MCF 10A (cell line): ENCODE results near the gene REPIN1. TPM values are rescaled to one million over a fixed set of nuclear protein-coding genes. Genes with fewer than 3 reads are reported as not detected.

Experiments used
- BruUV-seq: library from RNA; stranded (reverse); fragments of 400-500 nt; replicated peaks from 2 replicates; lab custom pipeline; 2021; lab: Mats Ljungman, UMichigan
- CTCF ChIA-PET: fragments of 300-600 bp; sonication (Branson Sonifier 250); formaldehyde crosslinking; extraction: SDS; loops from one replicate; lab custom pipeline; 2021; ENCODE audit warnings: antibody characterized with exemption, inconsistent platforms; lab: Yijun Ruan, JAX
- POLR2A ChIA-PET: fragments of 300-600, 350-650 bp; sonication (Branson Sonifier 250); formaldehyde crosslinking; extraction: SDS; loops from one replicate; lab custom pipeline; 2020; ENCODE audit warnings: antibody characterized with exemption, inconsistent platforms; lab: Yijun Ruan, JAX
- DNase-seq: peaks from one replicate; pipeline ENCODE4 v3.0.0-alpha.2; 2018; ENCODE audit not compliant: unreplicated experiment
- H3K27ac Mint-ChIP-seq: one replicate; pipeline ENCODE4 v1.8.0; 2022; ENCODE audit warnings: mild to moderate bottlenecking, low read depth, mixed read lengths; ENCODE audit not compliant: unreplicated experiment
- H3K27me3 Mint-ChIP-seq: one replicate; pipeline ENCODE4 v1.8.0; 2022; ENCODE audit warnings: mixed read lengths; ENCODE audit not compliant: insufficient read depth, unreplicated experiment
- H3K36me3 Mint-ChIP-seq: one replicate; pipeline ENCODE4 v1.8.0; 2022; ENCODE audit warnings: mild to moderate bottlenecking, moderate library complexity, mixed read lengths; ENCODE audit not compliant: insufficient read depth, unreplicated experiment
- H3K4me1 Mint-ChIP-seq: one replicate; pipeline ENCODE4 v1.8.0; 2022; ENCODE audit warnings: mixed read lengths; ENCODE audit not compliant: insufficient read depth, unreplicated experiment
- H3K4me3 Mint-ChIP-seq: one replicate; pipeline ENCODE4 v1.8.0; 2022; ENCODE audit warnings: mild to moderate bottlenecking, moderate library complexity, mixed read lengths; ENCODE audit not compliant: unreplicated experiment
- H3K9me3 Mint-ChIP-seq: one replicate; pipeline ENCODE4 v1.8.0; 2022; ENCODE audit warnings: mixed read lengths; ENCODE audit not compliant: unreplicated experiment
- CTCF ChIP-seq: fragments of 200-600 bp; IDR thresholded peaks from one replicate; pipeline ENCODE4 v1.8.0; 2022; ENCODE audit warnings: antibody characterized with exemption, mild to moderate bottlenecking; ENCODE audit not compliant: unreplicated experiment
- intact Hi-C: fragments of 100-400 bp; cut with micrococcal nuclease; formaldehyde crosslinking; loops from 2 replicates; pipeline ENCODE4 v1.14.1; 2022
- total RNA-seq: library from RNA; stranded (reverse); gene quantifications from 2 replicates; pipeline ENCODE4 v1.2.3, GENCODE V29; 2022

The REPIN1 gene
- total RNA-seq, 1 experiment from 2014 or later, result 80.8 TPM

- no peaks in the 10 kb centered on the region for H3K36me3 Mint-ChIP-seq
- H3K4me3 Mint-ChIP-seq, result no peak overlapping the region
- no peaks in the 10 kb centered on the region for H3K9me3 Mint-ChIP-seq
- H3K27me3 Mint-ChIP-seq, result no peaks in the 10 kb centered on the region
- ChIA-PET CTCF (interaction anchor here (0.6 to 0.8 kb wide), 2 partner anchors 37 to 1056 kb away, joined by 3 read pairs; no protein-coding TSS in a partner anchor), POLR2A (interaction anchor here (0.6 to 1.8 kb wide), 3 partner anchors 11 to 23 kb away, joined by 3 to 28 read pairs (median 5); partner anchors contain the start of gene REPIN1)
- no peak overlapping the region for H3K27ac Mint-ChIP-seq
- peaks cover 24% of the 10 kb centered on the region for H3K4me1 Mint-ChIP-seq
- DNase-seq, result no peak
- no peak for TF ChIP-seq CTCF
- intact Hi-C loops, result no loop called here
- BruUV-seq, result no TSS peak
Measured at GRCh38 chr7:150381096-150381495, 12.5 kb downstream of the REPIN1 start.

- BruUV-seq, result no TSS peak
- intact Hi-C loops, result no loop called here
- no peak for DNase-seq
- Mint-ChIP-seq H3K27ac (no peak overlapping the region), H3K27me3 (no peaks in the 10 kb centered on the region), H3K4me1 (peaks cover 21% of the 10 kb centered on the region), H3K36me3 (no peaks in the 10 kb centered on the region), H3K9me3 (no peaks in the 10 kb centered on the region), H3K4me3 (no peak overlapping the region)
- CTCF ChIA-PET, result no interaction called here
- POLR2A ChIA-PET, result no interaction called here
- TF ChIP-seq CTCF, result no peak
Measured at GRCh38 chr7:150381785-150382122, 13.1 kb downstream of the REPIN1 start.

GRCh38 chr7:150382123-150382843 is 13.7 kb downstream of the REPIN1 start:
- Mint-ChIP-seq H3K36me3 (no peaks in the 10 kb centered on the region), H3K4me1 (peaks cover 21% of the 10 kb centered on the region), H3K9me3 (no peaks in the 10 kb centered on the region), H3K27me3 (no peaks in the 10 kb centered on the region), H3K27ac (no peak overlapping the region), H3K4me3 (no peak overlapping the region)
- ChIA-PET POLR2A (no interaction called here), CTCF (no interaction called here)
- no peak for DNase-seq
- TF ChIP-seq CTCF, result no peak
- intact Hi-C loops, result no loop called here
- no TSS peak for BruUV-seq

- CTCF ChIA-PET, result no interaction called here
- H3K27ac Mint-ChIP-seq, result no peak overlapping the region
- intact Hi-C loops, result no loop called here
Measured at GRCh38 chr7:150382844-150383225, 14.2 kb downstream of the REPIN1 start.

More at GRCh38 chr7:150382844-150383225, 14.2 kb downstream of the REPIN1 start:
- Mint-ChIP-seq H3K9me3 (no peaks in the 10 kb centered on the region), H3K4me3 (no peak overlapping the region), H3K27me3 (no peaks in the 10 kb centered on the region), H3K4me1 (peaks cover 21% of the 10 kb centered on the region), H3K36me3 (no peaks in the 10 kb centered on the region)
- BruUV-seq, result no TSS peak
- no peak for DNase-seq
- no peak for TF ChIP-seq CTCF
- POLR2A ChIA-PET, result no interaction called here
